ENCODE data around the gene APC2.
"Not testable (repeated sequence)": the region's sequence is repeated elsewhere in the genome, so short reads cannot be mapped to it uniquely, and the experiment has no call there.

The APC2 gene

DNA sequence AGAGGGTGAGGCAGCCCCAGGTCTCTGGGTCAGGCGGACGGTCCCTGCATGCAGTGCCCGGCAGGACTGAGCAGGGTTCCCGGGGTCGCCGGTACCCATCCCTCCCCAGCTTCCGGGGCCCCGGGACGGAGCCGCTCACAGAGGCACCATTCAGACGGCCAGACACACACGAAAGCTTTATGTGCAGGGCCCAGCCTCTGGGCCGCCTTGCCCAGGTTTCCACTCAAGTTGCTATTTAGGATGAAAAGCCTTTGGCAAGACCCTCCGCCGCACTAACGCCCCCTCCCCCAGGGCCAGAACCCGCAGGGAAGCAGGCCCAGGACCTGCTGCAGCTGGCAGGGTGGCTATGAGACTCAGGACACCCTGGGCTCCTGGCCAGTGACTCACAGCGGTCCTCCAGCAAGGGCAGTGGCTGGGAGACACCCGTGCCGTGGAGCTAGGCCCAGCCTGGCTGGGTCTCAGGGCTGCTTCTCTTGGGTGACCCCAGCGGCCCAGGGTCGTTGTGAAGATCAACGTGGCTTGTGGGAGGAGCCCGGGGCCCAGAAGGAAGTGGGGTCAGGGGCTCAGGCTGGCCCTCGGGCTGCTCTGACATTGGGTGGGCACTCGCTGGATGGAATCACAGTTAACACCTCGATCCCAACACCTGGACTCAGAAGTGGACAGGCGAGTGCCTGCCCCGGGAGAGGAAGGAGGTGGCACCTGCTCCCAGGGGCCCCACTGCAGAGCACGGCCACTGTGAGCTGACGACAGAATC lies 24.3 kb downstream of the APC2 start:
- no peak for DNase-seq (ENCODE audit: low read depth)
- TF ChIP-seq, protein P1, sequence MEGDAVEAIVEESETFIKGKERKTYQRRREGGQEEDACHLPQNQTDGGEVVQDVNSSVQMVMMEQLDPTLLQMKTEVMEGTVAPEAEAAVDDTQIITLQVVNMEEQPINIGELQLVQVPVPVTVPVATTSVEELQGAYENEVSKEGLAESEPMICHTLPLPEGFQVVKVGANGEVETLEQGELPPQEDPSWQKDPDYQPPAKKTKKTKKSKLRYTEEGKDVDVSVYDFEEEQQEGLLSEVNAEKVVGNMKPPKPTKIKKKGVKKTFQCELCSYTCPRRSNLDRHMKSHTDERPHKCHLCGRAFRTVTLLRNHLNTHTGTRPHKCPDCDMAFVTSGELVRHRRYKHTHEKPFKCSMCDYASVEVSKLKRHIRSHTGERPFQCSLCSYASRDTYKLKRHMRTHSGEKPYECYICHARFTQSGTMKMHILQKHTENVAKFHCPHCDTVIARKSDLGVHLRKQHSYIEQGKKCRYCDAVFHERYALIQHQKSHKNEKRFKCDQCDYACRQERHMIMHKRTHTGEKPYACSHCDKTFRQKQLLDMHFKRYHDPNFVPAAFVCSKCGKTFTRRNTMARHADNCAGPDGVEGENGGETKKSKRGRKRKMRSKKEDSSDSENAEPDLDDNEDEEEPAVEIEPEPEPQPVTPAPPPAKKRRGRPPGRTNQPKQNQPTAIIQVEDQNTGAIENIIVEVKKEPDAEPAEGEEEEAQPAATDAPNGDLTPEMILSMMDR (IDR thresholded peaks at IDR 0.05; ENCODE audit: control insufficient read depth, insufficient read depth, low read depth, low read length, missing control alignments), result no peak
- no peak overlapping the region for H3K4me3 ChIP-seq (ENCODE audit: control insufficient read depth, low read depth, low read length)

DNA sequence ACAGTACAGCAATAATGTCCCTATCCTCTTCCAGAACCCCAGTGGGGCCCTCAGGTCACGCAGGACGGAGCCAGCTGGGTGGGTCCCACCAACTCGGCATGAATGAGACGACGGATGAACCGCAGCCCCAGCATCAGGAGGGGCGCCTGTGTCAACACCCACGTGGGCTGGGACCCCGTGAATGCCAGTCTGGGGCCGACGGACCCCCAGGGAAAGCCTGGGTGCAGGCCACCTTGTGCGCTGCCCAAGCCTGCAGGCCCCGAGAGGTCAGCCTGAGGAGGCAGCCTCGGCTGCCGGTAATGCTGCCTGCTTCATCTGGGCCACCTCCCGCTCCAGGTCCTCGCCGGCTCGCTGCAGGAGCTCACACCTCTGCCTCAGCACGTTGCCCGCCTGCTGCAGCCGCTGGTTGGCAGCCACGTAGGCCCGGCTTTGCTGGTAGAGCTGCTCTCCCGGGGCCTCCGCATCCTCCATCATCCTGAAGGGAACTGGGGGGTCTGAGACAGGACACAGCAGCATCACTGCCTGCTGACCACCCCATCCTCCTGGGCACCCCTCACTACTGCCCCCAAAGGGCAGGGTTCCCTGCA lies 24.9 kb downstream of the APC2 start:
- DNase-seq (ENCODE audit: low read depth), result no peak
- H3K4me3 ChIP-seq (ENCODE audit: control insufficient read depth, low read depth, low read length), result no peak overlapping the region
- TF ChIP-seq, protein P1 (IDR thresholded peaks at IDR 0.05; ENCODE audit: control insufficient read depth, insufficient read depth, low read depth, low read length, missing control alignments), result no peak

DNA sequence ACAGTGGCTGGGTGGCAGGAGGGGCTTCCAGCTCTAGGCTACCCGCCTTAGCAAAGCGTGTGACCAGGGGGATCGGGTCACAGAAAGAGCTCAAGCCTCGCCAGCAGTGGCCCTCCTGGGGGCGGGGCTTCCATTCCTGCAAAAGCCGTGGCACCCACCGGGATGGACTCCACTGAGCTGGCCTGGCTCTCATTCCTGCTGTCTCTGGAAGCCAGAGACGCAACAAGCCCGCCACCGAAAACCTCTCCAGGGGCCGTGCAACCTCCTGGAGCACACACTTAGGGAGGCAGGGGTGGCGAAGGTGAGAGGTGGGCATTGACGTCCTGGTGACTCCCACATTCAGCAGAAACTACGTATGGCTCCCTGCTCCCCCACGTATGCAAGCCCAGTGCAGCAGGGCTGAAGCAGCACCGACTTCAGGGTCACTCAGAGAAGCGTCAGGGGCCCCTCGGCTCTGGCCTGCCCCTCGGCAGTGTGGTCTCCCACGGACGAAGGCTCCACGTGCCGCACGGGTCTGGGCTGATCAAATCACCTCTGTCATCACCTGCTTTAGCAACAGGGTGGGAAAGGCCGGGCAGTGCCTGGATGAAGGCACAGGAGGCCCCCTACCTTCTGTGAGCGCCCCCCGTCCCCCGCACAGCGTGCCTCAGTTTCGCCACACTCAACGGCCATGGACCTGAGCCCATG lies 26.0 kb downstream of the APC2 start:
- TF ChIP-seq, protein P1 (IDR thresholded peaks at IDR 0.05; ENCODE audit: control insufficient read depth, insufficient read depth, low read depth, low read length, missing control alignments), result no peak
- no peak overlapping the region for H3K4me3 ChIP-seq (ENCODE audit: control insufficient read depth, low read depth, low read length)
- DNase-seq (ENCODE audit: low read depth), result no peak

DNA sequence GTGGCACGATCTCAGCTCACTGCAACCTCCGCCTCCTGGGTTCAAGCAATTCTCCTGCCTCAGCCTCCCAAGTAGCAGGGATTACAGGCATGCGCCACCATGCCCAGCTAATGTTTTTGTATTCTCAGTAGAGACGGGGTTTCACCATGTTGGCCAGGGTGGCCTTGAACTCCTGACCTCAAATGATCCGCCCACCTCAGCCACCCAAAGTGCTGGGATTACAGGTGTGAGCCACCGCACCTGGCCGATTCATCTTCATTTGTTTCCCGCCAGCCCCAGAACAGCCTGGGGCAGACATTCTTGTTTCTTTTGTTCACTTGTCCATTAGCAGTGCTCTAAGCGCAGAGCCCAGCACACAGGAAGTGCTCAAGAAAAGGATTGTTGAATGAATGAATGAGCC lies 27.1 kb downstream of the APC2 start:
- DNase-seq (ENCODE audit: low read depth); H3K4me3 ChIP-seq (ENCODE audit: control insufficient read depth, low read depth, low read length): not testable (repeated sequence)

DNA sequence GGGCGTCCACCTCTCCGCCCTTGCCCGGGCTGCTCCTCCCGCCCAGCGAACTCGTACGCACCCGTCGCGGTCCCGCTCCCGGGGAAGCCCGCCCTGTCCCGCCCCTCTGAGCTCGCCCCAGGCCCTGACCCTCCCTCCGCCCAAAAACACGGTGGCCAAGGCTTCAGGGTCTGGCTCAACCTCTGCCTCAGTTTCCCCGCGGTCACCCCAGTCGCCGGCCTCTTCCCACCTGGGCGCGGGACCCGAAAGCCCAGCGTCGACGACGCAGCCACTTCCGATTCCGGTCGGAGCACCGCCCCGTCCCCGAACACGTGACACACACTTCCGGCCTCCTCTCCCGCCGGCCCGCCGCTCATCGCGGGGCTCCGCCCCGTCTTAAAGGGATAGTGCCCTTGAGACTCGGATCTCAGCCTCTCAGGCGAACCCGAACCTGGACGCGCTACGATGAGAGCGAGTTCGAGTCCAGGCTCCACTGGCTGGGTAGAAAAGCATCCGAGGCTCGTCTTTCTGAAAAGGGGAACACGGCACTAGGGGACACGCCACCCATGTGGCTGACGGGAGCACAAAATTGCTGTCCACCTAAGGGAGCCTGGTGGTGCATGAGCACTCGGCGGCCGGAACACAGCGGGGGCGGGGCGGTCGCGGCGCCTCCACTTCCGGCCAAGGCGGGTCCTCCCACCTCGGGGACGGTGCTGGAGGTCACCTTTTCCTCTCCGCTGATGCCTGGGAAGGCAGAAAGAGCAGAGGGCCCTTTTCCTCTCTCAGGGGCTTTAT lies 29.2 kb downstream of the APC2 start, which contains the start of gene C19orf25:
Gene C19orf25, minus strand, starts transcription at position 282 of the 774 bp plus-strand sequence. CDS start 312 bp downstream, outside the sequence.
- H3K4me3 ChIP-seq (ENCODE audit: control insufficient read depth, low read depth, low read length), result peak within 1 kb of the TSS; percentile 90
- DNase-seq (ENCODE audit: low read depth), result peak; percentile 39
- TF ChIP-seq, protein P1 (IDR thresholded peaks at IDR 0.05; ENCODE audit: control insufficient read depth, insufficient read depth, low read depth, low read length, missing control alignments), result no peak

DNA sequence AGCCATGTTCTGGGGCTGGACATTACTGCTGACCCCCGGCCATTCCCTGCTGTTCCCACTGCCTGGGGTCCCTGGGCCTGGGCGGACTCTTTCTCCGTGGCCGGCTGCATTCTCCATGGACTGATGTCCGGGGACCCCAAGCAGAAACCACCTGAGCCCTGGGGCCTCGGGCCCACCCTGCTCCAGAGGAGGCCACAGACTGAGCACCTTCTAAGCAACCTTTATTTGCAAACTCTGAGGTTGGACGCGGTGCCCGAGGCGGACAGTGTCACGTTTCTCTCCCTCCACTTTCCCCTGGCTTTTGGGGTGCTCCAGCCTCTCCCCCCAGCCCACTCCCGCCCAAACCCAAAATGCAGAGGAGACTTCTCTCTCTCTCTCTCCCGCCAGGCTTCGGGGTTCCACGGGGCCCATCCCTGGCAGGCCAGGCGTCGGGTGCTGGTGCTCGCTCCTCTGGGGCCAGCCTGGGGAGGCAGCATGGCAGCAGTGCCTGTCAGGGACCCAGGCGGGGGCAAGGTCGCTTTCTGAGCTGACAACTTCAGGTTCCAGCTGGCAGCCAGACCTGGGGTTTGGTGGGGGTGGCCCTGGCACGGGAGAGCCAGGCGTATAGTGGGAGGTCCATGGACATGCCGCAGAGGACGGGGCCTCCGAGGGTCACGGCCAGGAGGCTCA lies 31.4 kb downstream of the APC2 start:
- TF ChIP-seq, protein P1 (IDR thresholded peaks at IDR 0.05; ENCODE audit: control insufficient read depth, insufficient read depth, low read depth, low read length, missing control alignments), result no peak
- DNase-seq (ENCODE audit: low read depth), result no peak
- H3K4me3 ChIP-seq (ENCODE audit: control insufficient read depth, low read depth, low read length), result no peak overlapping the region
